PFSK-1 (cell line): Measurements from ENCODE around the gene ATP1B2.

Source experiments
- FOXP2 ChIP-seq: optimal IDR thresholded peaks from 2 replicates; pipeline ENCODE3; 2011; ENCODE audit warnings: borderline replicate concordance, control low read depth, inconsistent platforms; ENCODE audit not compliant: insufficient read depth; ENCODE audit errors: extremely low read length, extremely low read depth
- POLR2AphosphoS5 ChIP-seq: IDR thresholded peaks from 2 replicates; pipeline ENCODE4 v1.6.1; 2012; ENCODE audit warnings: low read depth, mild to moderate bottlenecking, control low read depth, low read length, moderate library complexity
- SIN3A ChIP-seq: IDR thresholded peaks from 2 replicates; pipeline ENCODE4 v1.6.1; 2012; ENCODE audit warnings: mild to moderate bottlenecking, low read length, moderate library complexity, borderline replicate concordance; ENCODE audit not compliant: insufficient read depth
- TAF1 ChIP-seq: IDR thresholded peaks from 2 replicates; pipeline ENCODE4 v1.6.1; 2012; ENCODE audit warnings: low read length, control low read depth, borderline replicate concordance; ENCODE audit not compliant: insufficient read depth

GRCh38 chr17:7632492-7632894 lies 18.2 kb upstream of the ATP1B2 start:
- no peak for TF ChIP-seq SIN3A
- TF ChIP-seq POLR2AphosphoS5: no peak
- no peak for TF ChIP-seq FOXP2
- no peak for TF ChIP-seq TAF1
